Activated CD8-positive, alpha-beta T cell treated with anti-CD3 and anti-CD28 coated beads for 36 hours (primary cell): Measurements from ENCODE around the gene ERF. TPM values are rescaled to one million over a fixed set of nuclear protein-coding genes. Genes with fewer than 3 reads are reported as not detected.
A peak's percentile ranks its signal among the peaks of the same experiment; 100 is the strongest.

Experiments
- ATAC-seq: fragments of 200-7000 bp; cut with Tn5 transposase; one replicate; pipeline ENCODE4 v1.10.0; 2021; ENCODE audit warnings: mild to moderate bottlenecking, moderate library complexity
- CTCF ChIA-PET: fragments of 350-600 bp; sonication (Branson Sonifier 250); formaldehyde crosslinking; loops from one replicate; lab custom pipeline; 2021; ENCODE audit warnings: antibody characterized with exemption; lab: Charles Lee
- POLR2A ChIA-PET: fragments of 350-600 bp; sonication (Branson Sonifier 250); formaldehyde crosslinking; loops from one replicate; lab custom pipeline; 2021; ENCODE audit warnings: antibody characterized with exemption; lab: Charles Lee
- DNase-seq: peaks from one replicate; pipeline ENCODE4 v3.0.0-alpha.2; 2020
- H3K27ac Mint-ChIP-seq: one replicate; pipeline ENCODE4 v1.8.0; 2021; ENCODE audit warnings: mild to moderate bottlenecking, mixed read lengths
- H3K27me3 Mint-ChIP-seq: one replicate; pipeline ENCODE4 v1.8.0; 2021; ENCODE audit warnings: mixed read lengths
- H3K36me3 Mint-ChIP-seq: one replicate; pipeline ENCODE4 v1.8.0; 2021; ENCODE audit warnings: low read depth, mixed read lengths
- H3K4me1 Mint-ChIP-seq: one replicate; pipeline ENCODE4 v1.8.0; 2021; ENCODE audit warnings: low read depth, mixed read lengths
- H3K4me3 Mint-ChIP-seq: one replicate; pipeline ENCODE4 v1.8.0; 2021; ENCODE audit warnings: mild to moderate bottlenecking, moderate library complexity, mixed read lengths
- H3K9me3 Mint-ChIP-seq: one replicate; pipeline ENCODE4 v1.8.0; 2021; ENCODE audit warnings: mixed read lengths
- intact Hi-C: fragments of 100-400 bp; cut with micrococcal nuclease; formaldehyde crosslinking; loops from one replicate; pipeline ENCODE4 v1.10.0; 2022
- total RNA-seq, 2 experiments: library from RNA; stranded (reverse); gene quantifications; one replicate each; pipeline ENCODE4 v1.2.3, GENCODE V29; 2021
- TF ChIP-seq, protein P1 (sequence below): fragments of 200-600 bp; IDR thresholded peaks from one replicate; pipeline ENCODE4 v1.8.0; 2022; ENCODE audit warnings: antibody characterized with exemption, mild to moderate bottlenecking

ERF gene
- total RNA-seq, 2 experiments from 2014 or later = 60.0 to 69.2 TPM

GRCh38 chr19:42208612-42209011 is 46.3 kb downstream of the ERF start:
- Mint-ChIP-seq H3K4me1 (peaks cover 48% of the 10 kb centered on the region), H3K27ac (no peak overlapping the region), H3K27me3 (no peaks in the 10 kb centered on the region), H3K36me3 (peaks cover 40% of the 10 kb centered on the region), H3K9me3 (no peaks in the 10 kb centered on the region), H3K4me3 (no peak overlapping the region)
- TF ChIP-seq, protein P1, sequence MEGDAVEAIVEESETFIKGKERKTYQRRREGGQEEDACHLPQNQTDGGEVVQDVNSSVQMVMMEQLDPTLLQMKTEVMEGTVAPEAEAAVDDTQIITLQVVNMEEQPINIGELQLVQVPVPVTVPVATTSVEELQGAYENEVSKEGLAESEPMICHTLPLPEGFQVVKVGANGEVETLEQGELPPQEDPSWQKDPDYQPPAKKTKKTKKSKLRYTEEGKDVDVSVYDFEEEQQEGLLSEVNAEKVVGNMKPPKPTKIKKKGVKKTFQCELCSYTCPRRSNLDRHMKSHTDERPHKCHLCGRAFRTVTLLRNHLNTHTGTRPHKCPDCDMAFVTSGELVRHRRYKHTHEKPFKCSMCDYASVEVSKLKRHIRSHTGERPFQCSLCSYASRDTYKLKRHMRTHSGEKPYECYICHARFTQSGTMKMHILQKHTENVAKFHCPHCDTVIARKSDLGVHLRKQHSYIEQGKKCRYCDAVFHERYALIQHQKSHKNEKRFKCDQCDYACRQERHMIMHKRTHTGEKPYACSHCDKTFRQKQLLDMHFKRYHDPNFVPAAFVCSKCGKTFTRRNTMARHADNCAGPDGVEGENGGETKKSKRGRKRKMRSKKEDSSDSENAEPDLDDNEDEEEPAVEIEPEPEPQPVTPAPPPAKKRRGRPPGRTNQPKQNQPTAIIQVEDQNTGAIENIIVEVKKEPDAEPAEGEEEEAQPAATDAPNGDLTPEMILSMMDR = no peak
- POLR2A ChIA-PET = no interaction called here
- intact Hi-C loops = no loop called here
- CTCF ChIA-PET = interaction anchor here (0.6 kb wide), 1 partner anchor 18 kb away, joined by 3 read pairs; no protein-coding TSS in a partner anchor
- ATAC-seq (no peak), DNase-seq (no peak)

GRCh38 chr19:42207767-42208271 is 47.1 kb downstream of the ERF start:
- H3K27ac Mint-ChIP-seq = peak overlapping the region; percentile 71
- DNase-seq (no peak), ATAC-seq (peak; percentile 39)
- CTCF ChIA-PET = interaction anchor here (0.6 kb wide), 1 partner anchor 17 kb away, joined by 3 read pairs; no protein-coding TSS in a partner anchor
- no peaks in the 10 kb centered on the region for H3K27me3 Mint-ChIP-seq
- no peak overlapping the region for H3K4me3 Mint-ChIP-seq
- peaks cover 48% of the 10 kb centered on the region for H3K4me1 Mint-ChIP-seq
- intact Hi-C loops = no loop called here
- no peaks in the 10 kb centered on the region for H3K9me3 Mint-ChIP-seq
- H3K36me3 Mint-ChIP-seq = peaks cover 39% of the 10 kb centered on the region
- TF ChIP-seq, protein P1 = no peak
- POLR2A ChIA-PET = interaction anchor here (1.0 kb wide), 1 partner anchor 9 kb away, joined by 4 read pairs; no protein-coding TSS in a partner anchor

DNA sequence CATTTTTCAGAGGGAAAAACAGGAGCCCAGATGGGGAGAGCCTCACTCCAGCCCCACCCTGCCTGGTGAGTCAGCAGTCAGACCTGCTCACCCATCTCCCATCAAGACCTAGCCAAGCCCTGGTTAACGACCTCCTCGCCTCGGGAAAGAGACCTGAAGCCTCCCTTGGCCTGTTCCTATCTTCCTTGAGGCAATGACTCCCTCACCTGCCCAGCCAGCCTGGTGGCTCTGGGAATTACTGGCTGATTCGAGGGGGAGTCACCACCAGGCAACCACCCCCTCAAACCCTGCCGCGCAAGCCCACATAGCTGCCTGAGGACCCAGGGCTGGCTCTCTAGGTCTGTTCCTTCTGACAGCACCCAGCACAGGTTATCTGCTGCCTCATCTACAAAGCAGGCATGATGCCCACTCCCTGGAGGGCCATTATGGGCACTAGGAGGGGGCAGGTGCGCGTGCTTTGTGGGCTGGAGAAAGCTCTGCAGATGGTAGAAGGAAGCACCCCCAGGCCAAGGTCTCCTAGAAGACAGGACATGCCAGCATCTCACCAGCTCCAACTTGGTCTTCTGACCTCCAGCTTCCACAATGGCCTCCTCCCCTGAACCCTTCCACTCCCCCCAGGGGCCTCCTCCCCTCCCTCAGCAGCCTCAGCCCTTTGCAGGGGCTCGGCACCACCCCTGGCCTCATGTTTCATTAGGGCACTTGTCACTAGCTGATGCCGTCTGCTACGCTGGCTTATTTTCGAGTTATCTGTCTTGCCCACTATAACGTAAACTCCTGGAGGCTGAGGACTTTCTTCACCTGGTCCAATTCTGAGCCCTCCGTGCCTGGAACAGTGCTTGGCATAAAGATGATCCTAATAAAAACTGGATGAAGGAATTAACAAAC is 47.8 kb downstream of the ERF start:
- no peak overlapping the region for H3K4me3 Mint-ChIP-seq
- intact Hi-C loops = no loop called here
- no peaks in the 10 kb centered on the region for H3K27me3 Mint-ChIP-seq
- peaks cover 53% of the 10 kb centered on the region for H3K4me1 Mint-ChIP-seq
- CTCF ChIA-PET = interaction anchor here (1.7 kb wide), 1 partner anchor 98 kb away, joined by 4 read pairs; no protein-coding TSS in a partner anchor
- peaks cover 44% of the 10 kb centered on the region for H3K36me3 Mint-ChIP-seq
- peak overlapping the region; percentile 71 for H3K27ac Mint-ChIP-seq
- POLR2A ChIA-PET = interaction anchor here (1.0 kb wide), 1 partner anchor 8 kb away, joined by 4 read pairs; no protein-coding TSS in a partner anchor
- TF ChIP-seq, protein P1 = no peak
- no peaks in the 10 kb centered on the region for H3K9me3 Mint-ChIP-seq
- ATAC-seq (no peak), DNase-seq (no peak)

GRCh38 chr19:42204664-42205063 is 50.3 kb downstream of the ERF start:
- ChIA-PET CTCF (no interaction called here), POLR2A (no interaction called here)
- no peak overlapping the region for H3K4me3 Mint-ChIP-seq
- intact Hi-C loops = no loop called here
- no peak for DNase-seq
- peaks cover 74% of the 10 kb centered on the region for H3K4me1 Mint-ChIP-seq
- TF ChIP-seq, protein P1 = no peak
- ATAC-seq = no peak
- H3K27ac Mint-ChIP-seq = peak overlapping the region; percentile 56
- peaks cover 57% of the 10 kb centered on the region for H3K36me3 Mint-ChIP-seq
- H3K9me3 Mint-ChIP-seq = no peaks in the 10 kb centered on the region
- H3K27me3 Mint-ChIP-seq = no peaks in the 10 kb centered on the region

GRCh38 chr19:42203700-42204099 is 51.2 kb downstream of the ERF start:
- Mint-ChIP-seq H3K4me1 (peaks cover 83% of the 10 kb centered on the region), H3K36me3 (peaks cover 59% of the 10 kb centered on the region), H3K9me3 (no peaks in the 10 kb centered on the region), H3K27me3 (no peaks in the 10 kb centered on the region), H3K4me3 (no peak overlapping the region), H3K27ac (peak overlapping the region; percentile 95)
- ChIA-PET POLR2A (no interaction called here), CTCF (no interaction called here)
- ATAC-seq (no peak), DNase-seq (no peak)
- intact Hi-C loops = no loop called here
- TF ChIP-seq, protein P1 = no peak
